Dermis microvascular lymphatic vessel endothelial cell (primary cell): Measurements from ENCODE around the gene NT5C. TPM values are rescaled to one million over a fixed set of nuclear protein-coding genes. Genes with fewer than 3 reads are reported as not detected.
"Not testable (repeated sequence)": the region's sequence is repeated elsewhere in the genome, so short reads cannot be mapped to it uniquely, and the experiment has no call there.

Experiments
- DNase-seq, 2 donors: peaks; one replicate each; pipeline versions ENCODE4 v3.0.0 to v3.0.0-alpha.2; 2010; ENCODE audit warnings: low read depth in 2 of 2
- total RNA-seq: library from RNA; depleted of rRNA; stranded (reverse); fragments of >200 nt; gene quantifications from 2 replicates; pipeline ENCODE4 v1.2.1, GENCODE V29; 2014

NT5C gene
- total RNA-seq, 1 donor from 2014 or later, result 42.4 TPM

GRCh38 chr17:75144816-75145512 lies 13.4 kb upstream of the NT5C start:
- no peak for DNase-seq

DNA sequence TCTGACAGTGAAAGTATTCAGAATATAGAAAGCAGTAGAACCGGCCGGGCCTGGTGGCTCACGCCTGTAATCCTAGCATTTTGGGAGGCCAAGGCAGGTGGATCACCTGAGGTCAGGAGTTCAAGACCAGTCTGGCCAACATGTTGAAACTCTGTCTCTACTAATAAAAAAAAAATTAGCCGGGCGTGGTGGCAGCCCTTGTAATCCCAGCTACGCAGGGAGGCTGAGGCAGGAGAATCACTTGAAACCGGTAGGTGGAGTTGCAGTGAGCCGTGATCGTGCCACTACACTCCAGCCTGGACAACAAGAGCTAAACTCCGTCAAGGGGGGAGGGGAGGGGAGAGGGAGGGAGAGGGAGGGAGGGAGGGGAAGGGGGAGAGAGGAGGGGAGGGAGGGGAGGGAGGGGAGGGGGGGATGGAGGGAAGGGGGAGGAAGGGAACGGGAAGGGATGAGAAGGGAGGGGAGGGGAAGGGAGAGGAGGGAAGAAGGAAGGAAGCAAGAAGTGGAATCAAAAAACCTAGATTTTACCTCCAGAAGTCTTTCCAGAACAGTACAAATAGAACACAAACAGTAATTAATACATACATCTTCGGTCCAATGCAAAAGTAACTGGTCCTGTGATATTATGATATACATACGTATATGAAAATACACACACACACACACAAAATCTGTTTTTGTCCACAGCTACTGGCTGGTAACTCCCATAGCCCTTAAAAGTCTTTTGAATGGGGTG lies 10.9 kb upstream of the NT5C start:
- no peak for DNase-seq

DNA sequence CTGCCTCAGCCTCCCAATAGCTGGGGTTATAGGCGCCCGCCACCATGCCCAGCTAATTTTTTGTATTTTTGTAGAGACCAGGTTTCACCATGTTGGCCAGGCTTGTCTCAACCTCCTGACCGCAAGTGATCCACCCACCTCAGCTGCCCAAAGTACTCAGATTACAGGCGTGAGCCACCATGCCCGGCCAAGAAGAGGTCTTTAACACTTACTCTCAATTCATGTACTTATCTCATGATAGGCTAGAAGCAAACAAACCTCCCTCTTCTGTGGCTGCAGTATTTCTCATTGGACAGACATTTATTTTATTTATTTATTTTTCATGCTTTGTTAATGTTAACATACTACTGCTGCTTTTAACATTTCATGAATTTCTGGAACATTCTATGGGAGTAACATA lies 7.0 kb upstream of the NT5C start:
- no peak for DNase-seq

DNA sequence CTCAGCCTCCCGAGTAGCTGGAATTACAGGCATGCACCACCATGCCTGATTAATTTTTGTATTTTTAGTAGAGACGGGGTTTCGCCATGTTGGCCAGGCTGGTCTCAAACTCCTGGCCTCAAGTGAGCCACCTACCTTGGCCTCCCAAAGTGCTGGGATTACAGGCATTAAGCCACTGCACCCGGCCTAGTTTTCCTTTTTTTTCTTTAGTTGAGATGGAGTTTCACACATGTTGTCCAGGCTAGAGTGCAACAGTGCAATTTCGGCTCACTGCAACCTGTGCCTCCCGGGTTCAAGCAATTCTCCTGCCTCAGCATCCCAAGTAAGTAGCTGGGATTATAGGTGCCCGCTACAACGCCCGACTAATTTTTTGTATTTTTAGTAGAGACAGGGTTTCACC lies 6.2 kb upstream of the NT5C start:
- DNase-seq, result not testable (repeated sequence)

DNA sequence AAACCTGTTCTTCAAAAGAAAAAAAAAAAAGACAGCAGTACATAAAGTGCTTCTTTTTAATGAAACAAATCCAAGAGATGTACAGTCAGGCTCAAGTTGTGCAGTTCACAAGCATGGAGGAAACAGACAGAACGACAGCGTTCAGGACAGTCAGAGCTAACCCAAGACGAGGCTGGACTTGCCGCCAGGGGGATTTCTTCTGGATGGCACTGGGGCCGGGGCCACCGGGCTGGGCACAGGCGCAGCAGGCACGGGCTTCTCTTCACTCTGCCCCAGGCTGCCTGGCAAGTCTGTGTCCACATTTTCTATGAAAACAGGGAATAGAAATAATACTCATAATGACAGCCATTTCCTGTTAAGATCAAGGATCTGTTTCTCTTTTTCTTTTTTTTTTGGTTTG lies 4.4 kb upstream of the NT5C start:
- peak in 1 of 2 donors; percentile 28 for DNase-seq

DNA sequence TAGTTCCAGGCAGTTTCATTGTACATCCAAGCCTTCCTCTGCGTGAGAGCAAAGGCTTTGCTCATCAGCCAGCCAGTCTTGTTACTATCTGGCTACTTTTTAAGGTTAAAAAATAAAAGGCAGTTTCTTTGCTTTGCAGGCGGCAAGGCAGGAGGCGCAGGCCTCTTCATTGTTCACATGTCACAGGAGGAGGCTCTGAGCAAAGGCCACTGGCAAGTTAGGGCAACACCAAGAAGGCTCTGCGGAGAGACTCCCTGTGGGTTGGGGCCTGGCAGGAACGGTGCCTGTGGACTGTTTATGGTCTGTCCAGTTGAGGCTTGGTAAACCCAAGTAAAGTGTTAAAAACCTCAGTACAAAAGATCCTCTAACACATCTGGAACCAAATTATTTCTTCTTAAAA lies 3.9 kb upstream of the NT5C start:
- no peak for DNase-seq

DNA sequence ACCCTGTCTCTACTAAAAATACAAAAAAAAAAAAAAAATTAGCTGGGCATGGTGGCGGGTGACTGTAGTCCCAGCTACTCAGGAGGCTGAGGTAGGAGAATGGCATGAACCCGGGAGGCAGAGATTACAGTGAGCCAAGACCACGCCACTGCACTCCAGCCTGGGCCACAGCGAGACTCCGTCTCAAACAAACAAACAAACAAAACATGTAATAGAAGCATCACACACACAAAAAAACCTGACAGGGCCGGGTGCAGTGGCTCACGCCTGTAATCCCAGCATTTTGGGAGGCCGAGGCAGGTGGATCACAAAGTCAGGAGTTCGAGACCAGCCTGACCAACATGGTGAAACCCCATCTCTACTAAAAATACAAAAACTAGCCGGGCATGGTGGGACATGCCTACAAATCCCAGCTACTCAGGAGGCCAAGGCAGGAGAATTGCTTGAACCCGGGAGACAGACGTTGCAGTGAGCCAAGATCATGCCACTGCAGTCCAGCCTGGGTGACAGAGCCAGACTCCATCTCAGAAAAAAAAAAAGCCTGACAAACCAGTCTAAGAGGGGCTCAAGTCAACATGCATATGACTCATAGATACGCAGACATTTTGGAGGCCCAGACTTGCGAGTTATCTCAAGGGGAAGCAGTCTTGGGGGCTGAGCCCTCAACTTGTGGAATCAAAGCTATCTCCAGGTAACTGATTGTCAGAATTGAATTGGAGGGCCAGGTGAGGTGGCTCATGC lies 2.2 kb upstream of the NT5C start:
- not testable (repeated sequence) for DNase-seq

GRCh38 chr17:75133001-75133400 lies 1.5 kb upstream of the NT5C start:
- no peak for DNase-seq

DNA sequence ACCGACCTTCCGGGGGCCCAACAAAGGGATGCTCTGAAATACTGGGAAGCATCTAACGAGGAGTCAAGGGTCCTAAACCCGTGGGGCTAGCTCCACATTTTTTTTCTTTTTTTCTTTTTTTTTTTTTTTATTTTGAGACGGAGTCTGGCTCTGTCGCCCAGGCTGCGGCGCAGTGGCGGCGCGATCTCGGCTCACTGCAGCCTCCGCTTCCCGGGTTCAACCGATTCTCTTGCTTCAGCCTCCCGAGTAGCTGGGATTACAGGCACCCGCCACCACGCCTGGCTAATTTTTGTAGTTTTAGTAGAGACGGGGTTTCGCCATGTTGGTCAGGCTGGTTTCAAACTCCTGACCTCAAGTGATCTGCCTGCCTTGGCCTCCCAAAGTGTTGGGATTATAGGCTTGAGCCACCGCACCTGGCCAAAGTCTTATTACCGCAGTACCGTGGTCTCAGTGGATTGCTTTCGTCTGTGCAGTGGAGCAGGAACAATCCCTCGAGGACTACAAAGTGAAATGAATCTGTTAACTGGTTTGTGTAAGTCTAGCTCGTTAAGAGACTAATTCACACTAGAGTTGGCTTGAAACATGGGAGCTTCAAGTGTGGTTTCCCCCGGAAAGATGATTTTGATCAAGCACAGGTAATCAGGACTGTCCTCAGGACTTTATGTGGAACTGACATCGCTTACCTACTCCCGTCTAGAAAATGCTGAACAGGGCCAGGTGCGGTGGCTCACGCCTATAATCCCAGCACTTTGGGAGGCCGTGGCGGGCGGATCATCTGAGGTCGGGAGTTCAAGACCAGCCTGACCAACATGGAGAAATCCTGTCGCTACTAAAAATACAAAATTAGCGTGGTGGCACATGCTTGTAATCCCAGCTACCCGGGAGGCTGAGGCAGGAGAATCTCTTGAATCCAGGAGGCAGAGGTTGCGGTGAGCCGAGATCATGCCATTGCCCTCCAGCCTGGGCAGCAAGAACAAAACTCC lies 767 bp upstream of the NT5C start:
- not testable (repeated sequence) for DNase-seq

DNA sequence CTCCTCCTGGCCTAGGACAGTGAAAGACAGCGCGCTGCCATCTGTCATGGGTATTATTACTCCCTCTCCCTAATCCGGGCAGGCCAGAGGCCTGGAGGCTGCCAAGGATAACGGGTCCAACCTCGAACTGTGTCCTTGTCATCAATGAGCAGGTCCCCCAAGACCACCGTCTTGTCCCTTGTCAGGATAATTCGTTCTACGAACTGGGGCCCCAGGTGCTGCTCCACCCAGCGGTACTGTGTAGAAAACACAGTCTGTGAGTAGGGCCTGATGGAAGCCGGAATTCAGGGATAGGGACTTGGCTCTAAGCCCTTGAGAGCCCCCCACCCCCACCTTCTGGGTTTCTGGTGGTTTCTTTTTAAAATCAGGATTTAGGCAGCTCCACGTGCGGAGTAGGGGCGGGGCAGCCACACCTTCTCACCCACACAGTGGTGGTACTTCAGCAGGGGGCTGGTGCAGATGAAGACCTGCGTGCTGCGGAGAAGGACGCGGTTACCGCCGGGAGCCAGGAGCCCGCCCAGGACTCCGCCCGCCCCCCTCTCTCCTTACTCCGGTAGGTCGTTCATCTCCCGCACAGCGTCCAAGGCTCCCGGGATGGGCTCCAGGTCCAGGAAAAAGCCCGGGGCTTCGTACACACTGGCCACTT lies 787 bp downstream of the NT5C start:
- DNase-seq, result peak; percentile 43 to 78

DNA sequence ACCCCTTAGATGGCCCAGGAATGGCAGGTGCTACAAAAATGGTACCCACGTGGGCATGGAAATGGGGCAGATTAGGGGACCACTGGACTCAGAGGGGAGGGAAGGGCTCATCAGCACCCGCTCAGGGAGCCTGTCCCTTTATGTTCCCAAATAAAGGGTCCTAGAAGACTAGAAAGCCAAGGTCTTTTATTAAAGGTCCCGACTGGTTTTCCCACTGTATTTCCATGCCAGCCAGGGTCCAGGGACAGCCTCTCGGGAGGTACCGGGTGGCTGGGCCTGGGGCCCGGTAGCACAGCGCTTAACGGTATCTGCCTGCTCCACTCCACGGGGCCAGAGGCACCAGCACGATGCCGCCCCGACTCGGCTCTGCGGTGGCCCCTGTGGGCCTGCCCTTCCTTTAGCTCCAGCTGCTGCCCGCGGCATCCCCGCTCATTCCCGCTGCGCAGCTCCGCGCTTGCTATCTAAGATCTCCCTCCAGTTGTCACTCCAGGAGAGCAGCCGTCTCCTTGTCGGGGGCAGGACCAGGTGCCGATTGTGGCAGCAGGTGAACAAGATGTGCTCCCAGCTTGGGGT lies 1.4 kb downstream of the NT5C start:
- DNase-seq, result no peak

DNA sequence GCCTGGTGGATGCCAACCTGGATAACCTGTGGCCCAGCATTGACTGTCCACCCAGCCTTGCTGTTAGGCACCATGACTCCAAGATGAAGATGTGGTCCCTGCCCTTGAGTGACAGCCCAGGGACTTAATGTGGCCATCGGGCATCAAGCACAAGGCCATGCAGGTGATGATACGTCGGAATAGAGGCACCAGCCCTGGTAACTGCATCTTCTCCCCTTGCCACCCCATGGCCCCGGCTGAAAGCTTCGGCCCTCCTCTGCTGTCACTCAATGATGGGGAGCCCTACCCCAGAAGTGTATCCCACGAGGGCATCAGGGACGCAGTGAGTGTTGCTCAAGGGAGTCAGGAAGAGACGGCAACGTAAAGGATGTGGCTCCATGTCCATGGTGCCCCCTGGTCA lies 2.0 kb downstream of the NT5C start:
- DNase-seq, result no peak

DNA sequence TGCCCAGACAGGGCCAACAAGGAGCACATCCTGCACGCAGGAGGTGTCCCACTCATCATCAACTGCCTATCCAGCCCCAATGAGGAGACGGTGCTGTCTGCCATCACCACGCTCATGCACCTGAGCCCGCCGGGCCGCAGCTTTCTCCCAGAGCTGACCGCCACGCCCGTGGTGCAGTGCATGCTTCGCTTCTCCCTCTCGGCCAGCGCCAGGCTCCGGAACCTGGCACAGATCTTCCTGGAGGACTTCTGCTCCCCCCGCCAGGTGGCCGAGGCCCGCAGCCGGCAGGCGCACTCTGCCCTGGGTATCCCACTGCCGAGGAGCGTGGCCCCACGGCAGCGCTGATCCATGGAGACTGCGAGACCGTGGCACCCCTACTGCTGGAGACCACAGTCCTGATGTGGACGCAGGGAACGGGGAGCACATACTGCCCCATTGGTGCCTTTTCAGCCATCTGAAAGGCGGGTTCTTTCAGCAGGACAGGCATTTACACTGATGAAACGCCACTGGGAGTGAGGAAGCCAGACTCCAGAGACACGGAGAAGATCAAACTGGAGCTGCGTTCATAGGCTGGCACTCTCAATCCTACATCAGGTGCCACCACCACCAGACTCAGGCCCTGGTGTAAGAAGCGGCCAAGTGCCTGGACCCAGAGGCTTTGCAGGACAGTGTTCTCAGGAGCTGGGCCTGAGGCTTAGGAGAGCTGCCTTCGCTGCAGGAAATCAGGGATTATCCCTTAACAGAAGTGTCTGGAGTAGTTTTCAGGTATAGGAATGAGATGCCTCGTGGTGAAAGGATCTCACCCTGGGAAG lies 2.6 kb downstream of the NT5C start:
- DNase-seq, result no peak

- not testable (repeated sequence) for DNase-seq
These were observed 3.6 kb downstream of the NT5C start for GRCh38 chr17:75127936-75128335.

- DNase-seq, result no peak
These were observed 4.6 kb downstream of the NT5C start for GRCh38 chr17:75126954-75127353.

DNA sequence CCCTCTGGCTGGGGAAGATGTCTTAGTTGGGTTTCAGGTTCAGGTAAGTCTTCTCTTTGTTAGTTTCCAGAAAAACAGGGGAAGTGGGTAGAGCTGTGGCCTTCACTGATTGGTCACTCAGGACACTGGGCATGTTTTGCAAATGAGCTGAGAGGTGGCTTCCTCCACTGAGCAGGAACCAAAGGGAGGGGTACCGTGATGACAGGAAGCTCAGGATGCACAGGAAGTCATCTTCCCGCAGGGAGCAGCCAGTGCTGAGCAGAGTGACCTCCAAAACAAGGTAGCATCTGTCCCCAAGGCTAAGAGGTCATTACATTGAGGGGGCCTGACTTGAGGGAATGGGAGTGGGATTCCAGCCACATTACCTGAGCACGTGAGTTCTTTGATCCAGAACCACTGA lies 5.6 kb downstream of the NT5C start:
- no peak for DNase-seq

DNA sequence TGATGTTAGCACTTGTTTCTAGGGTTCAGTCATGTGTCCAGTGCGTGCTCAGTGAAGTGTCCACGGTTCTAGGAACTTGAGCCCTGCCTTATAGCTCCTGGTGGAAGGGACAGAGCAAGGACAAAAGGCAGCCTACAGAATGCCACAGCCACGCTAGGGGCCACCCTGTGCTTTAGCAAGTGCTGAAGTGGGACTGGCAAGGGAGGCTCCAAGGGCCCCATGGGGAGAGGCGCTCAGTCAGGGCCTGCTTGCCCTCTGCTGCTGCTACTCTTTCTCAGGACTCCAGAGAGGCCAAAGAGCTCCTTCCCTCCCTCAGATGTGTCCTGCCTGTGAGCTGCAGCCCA lies 6.8 kb downstream of the NT5C start:
- DNase-seq, result no peak

DNA sequence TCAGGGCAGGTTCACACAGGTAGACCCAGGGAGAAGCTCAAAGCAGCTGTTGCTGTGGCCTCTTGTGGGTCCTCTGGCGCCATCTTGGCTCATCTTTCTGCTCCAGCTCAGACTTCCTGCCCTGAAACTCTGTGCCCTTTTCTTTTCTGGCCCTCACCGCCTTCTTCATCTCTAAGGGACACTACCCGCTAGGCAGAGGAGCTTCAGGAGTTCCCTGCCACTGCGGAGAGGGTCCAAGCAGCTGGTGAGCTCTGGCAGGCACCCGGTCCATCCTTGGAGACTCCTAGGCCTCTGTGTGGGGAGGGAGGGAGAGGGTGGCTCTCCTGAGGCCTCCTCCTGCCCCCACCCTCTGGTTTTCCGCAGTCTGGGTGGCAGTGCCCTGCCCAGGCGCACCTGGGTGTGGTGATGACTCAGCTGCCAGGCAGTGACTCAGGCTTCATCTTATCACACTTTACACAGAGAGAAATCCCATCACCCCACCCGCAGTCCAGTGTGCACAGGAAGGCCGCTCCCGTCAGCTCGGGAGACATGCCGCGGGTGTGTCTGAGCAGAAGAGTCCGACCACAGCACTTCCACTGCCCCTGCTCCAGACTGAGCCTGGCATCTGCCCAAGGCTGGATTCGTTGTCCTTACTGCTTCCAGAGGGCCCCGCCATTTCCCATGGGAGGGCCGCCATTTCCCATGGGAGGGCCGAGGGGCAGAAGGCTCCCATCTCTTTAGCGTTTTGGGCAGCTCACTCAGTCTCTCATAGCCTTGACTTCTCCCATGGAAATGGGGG lies 7.3 kb downstream of the NT5C start:
- DNase-seq, result peak; percentile 55 to 91

DNA sequence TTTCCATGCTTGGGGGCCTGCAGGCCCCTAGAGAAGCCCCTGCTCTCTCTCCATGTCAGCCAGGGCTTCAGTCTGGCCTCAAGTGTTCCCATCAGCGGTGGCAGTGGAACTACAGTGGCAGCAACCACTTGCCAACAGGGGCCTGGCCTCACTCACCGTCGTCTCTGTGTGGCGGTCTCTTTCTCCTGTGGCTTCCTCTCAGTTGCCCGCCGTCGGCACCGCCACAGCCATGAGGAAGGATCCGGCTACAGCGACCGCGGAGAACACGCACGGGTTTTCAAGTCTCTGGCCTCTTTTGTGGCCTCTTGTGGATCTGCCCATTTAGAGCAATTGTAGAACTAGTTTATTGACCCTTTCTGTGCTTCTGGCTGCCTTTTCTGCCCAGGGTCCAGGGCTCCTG lies 13.2 kb downstream of the NT5C start:
- no peak for DNase-seq
